ENCODE data around the gene SMIM11. TPM values are rescaled to one million over a fixed set of nuclear protein-coding genes. Genes with fewer than 3 reads are reported as not detected.

SMIM11 gene
- total and polyA plus RNA-seq, 2 of the 4 experiments (the other 2 are of a cell fraction): 3.6 to 8.8 TPM

GRCh38 chr21:34352556-34352955 lies 22.8 kb upstream of the SMIM11 start:
- ATAC-seq (ENCODE audit: low read depth) (no peak), DNase-seq (no peak)
- in situ Hi-C loops (cut with MboI; ENCODE audit: low sequenced_read_pairs): no loop called here
- Histone ChIP-seq H3K23ac (ENCODE audit: low read depth, low read length) (no peak overlapping the region), H3K14ac (replicated peaks; ENCODE audit: low read depth, low read length) (no peak overlapping the region), H2BK5ac (ENCODE audit: low read depth, low read length, poor library complexity, severe bottlenecking) (no peak overlapping the region), H3K27me3 (ENCODE audit: control insufficient read depth, insufficient read depth, low read length) (peaks cover 22% of the 10 kb centered on the region), H2AK9ac (replicated peaks; ENCODE audit: low read depth, low read length, poor library complexity) (no peak overlapping the region), H3K36me3 (ENCODE audit: control insufficient read depth, insufficient read depth, low read length) (no peaks in the 10 kb centered on the region), H3K9me1 (ENCODE audit: insufficient read depth, low read length) (no peaks in the 10 kb centered on the region), H4K20me1 (ENCODE audit: insufficient read depth, low read length) (no peaks in the 10 kb centered on the region), H3K4me2 (ENCODE audit: low read depth, low read length) (no peak overlapping the region), H2BK20ac (ENCODE audit: low read depth, low read length) (no peak overlapping the region), H2AK5ac (ENCODE audit: low read depth, low read length) (no peak overlapping the region), H3K4ac (ENCODE audit: low read depth, low read length) (no peak overlapping the region), H2AFZ (replicated peaks; ENCODE audit: low read length, poor library complexity) (no peak overlapping the region), H4K91ac (ENCODE audit: insufficient read depth, low read depth, low read length) (no peak overlapping the region), H3K18ac (ENCODE audit: low read depth, low read length) (no peak overlapping the region), H3K4me1 (ENCODE audit: control insufficient read depth, insufficient read depth, low read length) (no peaks in the 10 kb centered on the region), H3K79me1 (ENCODE audit: low read depth in 1 of 2, low read length in 2 of 2) (no peaks in the 10 kb centered on the region), H2BK15ac (ENCODE audit: low read depth, low read length) (no peak overlapping the region), H3K9me3 (ENCODE audit: control insufficient read depth, insufficient read depth, low read length) (no peaks in the 10 kb centered on the region), H3K4me3 (ENCODE audit: insufficient read depth, low read depth, low read length) (no peak overlapping the region), H3K56ac (ENCODE audit: extremely low read depth, insufficient read depth, low read length) (no peak overlapping the region), H3K9ac (ENCODE audit: low read depth, low read length) (no peak overlapping the region), H4K5ac (ENCODE audit: low read depth, low read length) (no peak overlapping the region), H3K27ac (ENCODE audit: insufficient read depth, low read length) (no peak overlapping the region), H2BK120ac (ENCODE audit: low read depth, low read length) (no peak overlapping the region), H4K8ac (ENCODE audit: low read depth in 2 of 2, low read length in 2 of 2) (no peak overlapping the region)
- ChIA-PET POLR2A (ENCODE audit: unreplicated experiment) (no interaction called here), CTCF (interaction anchor here (0.5 to 4.1 kb wide), 4 partner anchors 15 to 708 kb away, joined by 3 to 25 read pairs (median 3); no protein-coding TSS in a partner anchor)
- TF ChIP-seq USF2 (IDR thresholded peaks at IDR 0.05; ENCODE audit: low read depth, low read length): no peak
- intact Hi-C loops (cut with micrococcal nuclease): no loop called here
- BruUV-seq (replicated peaks): no TSS peak
- WGBS, 2 experiments (ENCODE audit: extremely low coverage in 2 of 2, insufficient read length in 1 of 2): no CpG with 5 or more reads among the region's 4 CpGs
- dilution Hi-C loops (cut with HindIII; ENCODE audit: low sequenced_read_pairs, unreplicated experiment): no loop called here

All from IMR-90 (cell line).